NCI-H128 (cell line): ENCODE data around the gene EIF4H.
"Not testable (repeated sequence)": the region's sequence is repeated elsewhere in the genome, so short reads cannot be mapped to it uniquely, and the experiment has no call there.

Experiments
- DNase-seq: peaks from one replicate; lab custom pipeline; 2025; ENCODE audit not compliant: unreplicated experiment; lab: John Stamatoyannopoulos, UW

The EIF4H gene

DNA sequence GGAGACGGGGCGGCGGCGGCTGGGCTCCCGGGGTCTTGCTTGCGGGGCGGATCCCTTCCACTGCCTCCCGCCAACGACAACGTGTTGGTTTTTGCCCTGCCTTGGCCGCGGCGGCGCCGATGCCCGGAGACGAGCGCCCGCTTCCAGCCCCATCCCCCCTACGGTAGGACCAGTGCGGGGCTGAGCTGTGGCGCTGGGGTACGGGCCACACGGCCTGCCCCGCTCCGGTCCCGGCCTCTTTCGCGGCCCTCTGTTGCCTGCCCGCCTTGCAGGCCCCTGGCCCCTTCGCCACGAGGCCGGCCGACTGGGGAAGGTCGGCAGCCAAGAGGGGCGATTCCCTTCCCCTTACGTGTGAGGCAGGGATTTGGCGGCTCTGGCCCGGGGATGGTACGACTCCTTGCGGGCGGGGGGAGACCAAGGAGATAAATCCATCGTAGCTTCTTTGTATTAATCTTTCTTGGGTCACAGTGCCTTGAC, 488 bp downstream of the EIF4H start:
- no peak for DNase-seq

DNA sequence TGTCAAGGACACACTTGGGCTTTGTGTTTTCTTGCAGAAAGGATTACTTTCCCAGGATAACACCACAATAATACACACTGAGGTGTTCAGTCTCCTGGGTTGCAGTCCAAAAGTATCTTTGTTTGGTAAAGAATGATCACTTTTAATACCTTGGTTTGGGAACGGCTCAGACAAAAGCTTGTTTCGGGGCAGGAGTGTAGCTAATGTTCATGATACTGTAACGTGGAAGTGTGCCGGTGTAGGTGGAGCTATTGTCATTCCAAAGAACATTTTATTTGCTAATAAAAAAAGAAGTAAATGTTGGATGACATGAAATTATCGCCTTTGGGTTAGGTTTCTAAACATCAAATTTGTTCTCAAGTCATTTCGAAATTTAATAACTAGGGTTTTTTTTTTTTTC, 1.2 kb downstream of the EIF4H start:
- no peak for DNase-seq

DNA sequence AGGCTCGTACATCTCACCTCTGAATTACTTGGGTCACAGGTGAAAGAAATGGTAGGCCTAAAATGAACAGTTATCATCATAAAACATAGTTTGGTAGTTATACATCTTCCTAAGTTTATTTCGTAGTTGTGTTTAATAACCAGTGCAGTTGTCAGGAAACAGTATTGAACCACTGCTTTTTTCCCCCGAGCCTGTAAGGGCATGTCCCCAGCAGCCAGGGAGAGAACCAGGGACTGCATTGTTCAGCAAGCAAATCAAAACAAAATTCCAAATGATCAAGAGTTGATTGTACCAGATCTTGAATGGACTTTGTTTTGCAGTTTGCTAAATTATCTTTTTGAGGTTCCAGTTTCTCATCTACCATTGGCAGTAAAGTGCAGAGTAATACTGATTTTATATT, 2.4 kb downstream of the EIF4H start:
- no peak for DNase-seq

DNA sequence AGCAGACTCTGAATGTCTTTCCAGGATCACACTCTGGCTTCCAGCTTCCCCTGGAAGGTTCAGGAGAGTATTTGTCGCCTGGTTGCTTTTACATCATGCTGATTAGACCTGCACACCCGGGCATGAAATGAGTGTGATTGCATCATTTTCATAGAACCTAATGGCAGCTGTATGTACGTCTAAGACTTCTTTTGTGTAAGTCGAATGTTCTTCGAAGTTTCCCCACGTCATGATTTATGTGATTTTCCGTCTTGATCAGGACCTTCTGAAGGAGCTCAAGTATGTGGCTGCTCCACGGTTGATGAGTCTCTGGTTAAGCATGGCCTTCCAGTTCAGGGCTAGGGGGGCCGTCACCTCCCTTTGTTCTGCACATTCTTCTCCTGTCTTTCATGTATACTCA, 4.5 kb downstream of the EIF4H start:
- DNase-seq = no peak

DNA sequence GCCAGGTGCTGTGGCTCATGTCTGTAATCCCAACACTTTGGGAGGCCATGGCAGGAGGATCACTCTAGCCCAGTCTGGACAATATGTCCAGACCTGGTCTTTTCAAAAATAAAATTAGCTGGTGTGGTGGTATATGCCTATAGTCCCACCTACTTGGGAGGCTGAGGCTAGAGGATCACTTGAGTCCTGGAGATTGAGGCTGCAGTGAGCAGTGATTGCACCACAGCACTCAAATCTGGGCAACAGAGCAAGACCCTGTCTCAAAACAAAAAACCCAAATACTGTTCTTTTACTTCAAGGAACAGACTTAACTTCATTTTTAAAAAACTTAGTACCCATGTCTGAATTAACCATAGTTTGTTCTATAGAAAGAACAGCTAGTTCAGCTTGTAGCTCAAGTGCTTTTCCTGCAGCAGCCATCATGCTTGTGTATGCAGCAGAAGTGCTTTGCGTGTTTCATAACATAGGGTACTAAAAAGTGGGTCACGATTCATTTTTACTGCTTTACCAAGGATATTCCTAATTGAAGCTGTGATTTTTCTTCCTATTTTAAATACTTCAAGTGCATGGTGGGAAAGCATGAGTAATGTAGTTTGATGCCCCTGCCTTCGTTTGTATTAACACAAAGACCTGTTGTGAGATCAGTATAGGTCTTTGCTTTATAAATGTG, 5.9 kb downstream of the EIF4H start:
- no peak for DNase-seq

- DNase-seq = no peak
These were observed 6.7 kb downstream of the EIF4H start for GRCh38 chr7:74180866-74181265.

- DNase-seq = no peak
These were observed 7.7 kb downstream of the EIF4H start for GRCh38 chr7:74181821-74182220.

- no peak for DNase-seq
These were observed 8.4 kb downstream of the EIF4H start for GRCh38 chr7:74182453-74183090.

GRCh38 chr7:74183142-74183541, 9.0 kb downstream of the EIF4H start:
- no peak for DNase-seq

DNA sequence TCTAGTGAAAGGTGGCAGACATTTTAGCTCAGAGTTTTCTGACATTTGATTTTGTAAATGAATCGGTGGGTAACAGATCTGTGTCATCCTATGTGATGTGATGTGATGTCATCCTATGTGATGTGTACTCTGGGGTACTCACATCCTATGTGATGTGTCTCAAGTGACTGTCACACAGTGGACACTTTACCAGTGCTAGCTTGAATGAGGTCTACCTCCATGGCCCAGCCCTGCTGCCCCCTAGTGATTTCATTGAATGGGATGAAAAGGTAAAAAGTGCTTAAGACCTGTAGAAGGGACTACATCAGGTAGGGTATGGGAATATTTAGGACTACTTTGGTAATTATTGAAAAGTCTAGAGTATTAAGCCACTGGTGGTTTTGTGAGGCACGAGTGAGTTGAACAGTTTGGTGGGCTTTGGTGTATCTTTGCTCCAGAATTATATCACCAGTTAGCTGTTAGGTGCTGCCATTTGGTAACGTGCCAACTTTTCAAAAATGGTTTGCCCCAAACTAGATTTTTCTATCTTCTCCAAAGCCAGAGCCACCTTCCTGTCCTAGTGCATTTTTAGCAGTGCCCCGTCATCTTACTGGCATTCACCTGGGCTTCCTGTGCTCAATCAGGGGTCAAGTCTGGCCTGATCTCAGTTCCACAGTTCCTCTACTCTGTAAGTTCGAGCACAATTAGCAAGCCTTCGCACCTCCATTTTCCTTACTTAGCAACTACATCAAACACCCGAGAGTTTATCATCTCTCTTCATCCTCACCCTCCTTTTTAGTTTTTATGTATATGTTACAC, 9.7 kb downstream of the EIF4H start:
- no peak for DNase-seq

DNA sequence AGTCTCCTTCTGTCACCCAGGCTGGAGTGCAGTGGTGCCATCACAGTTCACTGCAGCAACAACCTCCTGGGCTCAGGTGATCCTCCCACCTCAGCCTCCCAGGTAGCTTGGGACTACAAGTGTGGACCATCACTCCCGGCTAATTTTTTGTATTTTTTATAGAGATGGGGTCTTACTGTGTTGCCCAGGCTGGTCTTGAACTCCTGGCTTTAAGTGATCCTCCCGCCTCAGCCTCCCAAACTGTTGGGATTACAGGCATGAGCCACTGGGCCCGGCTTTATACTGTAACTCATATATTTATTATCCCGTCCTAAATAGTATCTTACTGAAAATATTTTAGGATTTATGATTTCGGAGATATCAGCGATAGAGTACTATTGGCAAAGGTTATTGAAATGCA, 10.9 kb downstream of the EIF4H start:
- no peak for DNase-seq

- DNase-seq = no peak
These were observed 11.5 kb downstream of the EIF4H start for GRCh38 chr7:74185636-74186035.

DNA sequence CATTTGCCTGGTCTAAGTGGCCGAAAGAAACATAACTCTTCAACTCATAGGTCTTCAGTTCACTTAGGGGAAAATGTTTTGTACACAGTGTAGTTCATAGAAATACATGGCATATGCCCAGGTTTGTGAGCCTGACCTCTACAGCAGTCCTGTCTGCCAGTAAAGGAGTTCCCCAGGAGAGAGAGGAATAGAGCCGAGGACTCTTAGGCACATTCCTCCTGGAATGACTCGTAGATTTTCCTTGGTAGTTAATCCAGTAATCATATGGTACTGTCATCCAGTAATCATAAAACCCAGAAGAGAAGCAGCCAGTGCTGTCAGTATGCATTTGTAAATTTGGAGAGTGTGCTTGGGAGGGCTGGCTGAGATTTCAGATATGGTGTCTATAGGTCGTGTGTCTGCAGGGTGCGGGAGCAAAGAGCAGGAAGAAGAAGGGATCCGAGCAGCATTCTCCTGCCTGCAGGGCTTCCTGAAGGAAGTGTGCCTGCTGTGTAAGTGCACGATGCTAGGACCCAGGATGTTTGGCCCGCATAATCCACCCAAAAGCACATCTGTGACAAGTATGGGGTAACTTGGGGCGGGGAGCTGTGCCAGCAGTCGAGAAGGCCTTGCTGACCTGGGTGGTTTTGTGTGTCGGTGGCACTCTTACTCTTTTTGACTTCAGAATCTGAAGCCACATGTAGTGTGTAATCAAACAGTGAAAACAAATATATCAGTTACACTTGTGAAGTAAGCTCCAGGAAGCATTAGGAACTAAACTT, 13.9 kb downstream of the EIF4H start:
- no peak for DNase-seq

DNA sequence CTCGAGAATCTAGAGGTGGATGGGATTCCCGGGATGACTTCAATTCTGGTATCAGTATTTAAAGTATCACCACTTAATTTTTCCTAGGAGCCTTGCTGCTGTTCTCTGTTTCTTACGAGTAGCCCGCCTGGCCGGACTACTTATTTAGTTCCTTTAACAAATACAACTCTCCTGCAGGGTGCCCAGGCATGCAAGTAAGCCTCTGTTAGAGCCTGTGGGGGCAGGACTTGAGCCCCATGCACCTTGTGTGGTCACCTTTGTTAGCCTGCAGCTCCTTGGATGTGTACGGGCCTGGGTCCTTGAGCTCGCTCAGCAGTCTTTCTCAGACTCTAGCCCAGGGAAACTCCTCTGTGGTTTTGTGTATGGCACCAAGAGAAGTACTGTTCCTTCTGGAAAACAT, 16.1 kb downstream of the EIF4H start:
- DNase-seq = no peak

DNA sequence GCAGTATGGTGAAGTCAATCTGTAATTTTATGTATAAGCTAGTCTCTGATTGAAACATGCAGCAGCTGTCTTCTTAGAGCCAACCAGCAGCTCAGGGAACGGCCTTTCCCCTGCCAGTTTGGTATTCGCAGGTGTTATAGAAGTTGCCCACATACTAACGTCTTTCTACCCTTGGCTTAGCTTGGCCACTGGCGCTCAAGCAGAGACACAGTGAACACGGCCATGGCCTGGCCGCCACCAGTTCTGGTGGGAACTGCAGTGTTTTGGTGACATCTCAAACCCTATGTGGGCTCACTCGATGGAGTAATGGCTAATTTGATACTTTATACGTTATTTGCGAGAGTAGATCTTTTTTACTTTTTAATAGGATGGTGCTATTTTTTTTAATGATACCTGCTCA, 17.1 kb downstream of the EIF4H start:
- DNase-seq = no peak

GRCh38 chr7:74193054-74193453, 18.9 kb downstream of the EIF4H start:
- no peak for DNase-seq

- DNase-seq = no peak
These were observed 19.8 kb downstream of the EIF4H start for GRCh38 chr7:74193913-74194312.

GRCh38 chr7:74194686-74195085, 20.5 kb downstream of the EIF4H start:
- DNase-seq = no peak

GRCh38 chr7:74195139-74195860, 21.1 kb downstream of the EIF4H start:
- not testable (repeated sequence) for DNase-seq

GRCh38 chr7:74195968-74196654, 22.0 kb downstream of the EIF4H start:
- not testable (repeated sequence) for DNase-seq
